Gastrocnemius medialis (tissue), 4 donors: ENCODE results near the gene OTOP2.

Source experiments
- CTCF ChIP-seq, 5 experiments: fragments of 450-650 bp in 3 of 5; fragments of 200-600 bp in 2 of 5; sonication (generic) in 2 of 5; IDR thresholded peaks in 4 of 5; conservative IDR thresholded peaks in 1 of 5; 1 replicate in 4 of 5; 2 replicates in 1 of 5; pipeline ENCODE4 v1.5.1; 2016 to 2019; ENCODE audit warnings: antibody characterized with exemption in 5 of 5, mild to moderate bottlenecking in 3 of 5, moderate library complexity in 3 of 5
- POLR2A ChIP-seq, 2 donors: fragments of 450-650 bp; IDR thresholded peaks; one replicate each; pipeline ENCODE4 v1.6.1; 2017; ENCODE audit warnings: antibody characterized with exemption in 2 of 2, mild to moderate bottlenecking in 2 of 2, moderate library complexity in 2 of 2

GRCh38 chr17:74963656-74964055 is 39.6 kb downstream of the OTOP2 start:
- no peak for TF ChIP-seq CTCF (IDR thresholded peaks at IDR 0.05 in 4 of 5, conservative IDR thresholded peaks at IDR 0.05 in 1 of 5)
- no peak for TF ChIP-seq POLR2A (IDR thresholded peaks at IDR 0.05)
